Hippocampal formation (tissue), 2 donors: ENCODE data around the gene FN3KRP.

Source experiments
- DNase-seq, 2 donors: peaks; one replicate each; lab custom pipeline; 2025; lab: John Stamatoyannopoulos, UW

Gene FN3KRP

GRCh38 chr17:82687375-82687861 is 29.1 kb upstream of the FN3KRP start:
- DNase-seq: peak; percentile 55 to 74

DNA sequence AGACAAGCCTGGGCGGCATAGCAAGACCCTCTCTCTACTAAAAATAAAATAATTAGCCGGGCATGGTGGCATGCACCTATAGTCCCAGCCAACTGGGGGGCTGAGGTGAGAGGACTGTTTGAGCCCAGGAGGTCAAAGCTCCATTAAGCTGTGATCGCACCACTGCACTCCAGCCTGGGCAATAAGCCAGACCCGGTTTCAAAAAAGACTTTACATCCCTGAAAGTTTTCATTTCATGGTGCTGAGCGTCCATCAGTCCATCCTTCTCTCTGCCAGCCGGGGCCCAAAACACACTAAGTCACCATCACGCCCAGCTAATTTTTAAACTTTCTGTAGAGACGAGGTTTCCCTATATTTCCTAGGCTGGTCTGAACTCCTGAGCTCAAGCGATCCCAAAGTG is 28.6 kb upstream of the FN3KRP start:
- no peak for DNase-seq

DNA sequence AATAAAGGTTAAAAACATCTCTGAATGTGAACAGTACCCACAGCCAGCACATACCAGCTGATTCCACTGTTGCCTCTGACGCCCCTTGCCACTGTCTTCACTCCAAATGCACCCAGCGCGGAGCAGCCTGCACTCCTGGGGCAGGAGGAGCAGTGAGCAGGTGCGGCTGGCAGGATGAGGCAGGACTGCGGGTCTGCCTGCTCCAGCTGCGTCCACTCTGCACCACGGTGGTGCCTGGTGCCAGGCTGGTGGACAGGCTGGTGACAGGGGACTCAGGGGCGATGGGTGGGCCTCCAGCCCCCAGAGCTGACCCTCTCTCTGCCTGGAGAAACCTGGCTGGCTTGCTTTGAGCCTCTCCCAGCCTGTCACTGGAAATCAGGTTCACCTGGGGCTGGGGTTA is 27.4 kb upstream of the FN3KRP start:
- DNase-seq: no peak

DNA sequence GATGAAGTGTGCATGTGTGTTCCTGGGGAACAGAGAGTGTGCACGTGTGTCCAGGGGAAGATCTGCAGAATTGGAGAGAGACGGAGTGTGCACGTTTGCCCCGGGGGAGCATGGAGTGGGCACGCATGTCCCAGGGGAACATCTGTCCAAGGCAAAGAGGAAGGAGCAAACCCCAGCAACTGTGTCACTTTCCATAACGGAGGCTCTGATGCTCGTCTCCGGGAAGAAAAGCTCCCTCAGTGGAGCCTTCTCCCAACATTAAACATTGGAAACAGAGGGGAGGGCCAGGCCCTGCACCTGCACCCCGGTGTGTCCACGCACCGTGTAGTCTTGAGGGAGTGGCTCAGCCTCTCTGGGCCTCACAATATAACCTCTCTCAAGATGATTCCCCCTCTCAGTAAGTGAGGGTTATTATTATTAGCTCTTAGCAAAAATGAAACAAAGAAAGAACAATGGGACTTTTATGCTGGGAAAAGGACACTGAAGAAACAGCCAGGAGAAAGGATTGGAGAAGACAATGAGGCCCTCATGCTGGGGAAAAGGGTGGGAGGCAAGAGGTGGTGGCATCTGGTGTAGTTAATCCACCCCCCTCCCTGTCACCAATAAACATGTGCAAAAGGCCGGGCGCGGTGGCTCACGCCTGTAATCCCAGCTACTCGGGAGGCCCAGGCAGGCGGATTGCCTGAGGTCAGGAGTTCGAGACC is 25.6 kb upstream of the FN3KRP start:
- peak; percentile 46 to 91 for DNase-seq

DNA sequence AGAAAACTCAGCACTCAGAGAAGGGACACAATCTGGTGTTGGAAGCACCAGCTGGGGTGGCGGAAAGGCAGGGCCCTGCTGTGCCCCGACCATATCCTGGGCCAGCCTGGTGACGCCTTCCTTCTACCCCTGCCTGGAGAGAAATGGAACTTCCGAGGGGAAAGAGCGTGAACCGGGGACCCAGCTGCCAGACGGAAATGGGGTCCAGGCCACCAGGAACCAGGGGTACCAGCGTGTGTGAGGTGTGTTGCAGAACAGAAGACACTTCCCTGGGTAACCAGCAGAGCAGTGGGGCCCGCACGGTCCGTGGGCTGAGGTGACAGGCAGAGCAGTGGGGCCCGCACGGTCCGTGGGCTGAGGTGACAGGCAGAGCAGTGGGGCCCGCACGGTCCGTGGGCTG is 24.8 kb upstream of the FN3KRP start:
- no peak for DNase-seq

- DNase-seq: no peak
These were observed 24.2 kb upstream of the FN3KRP start for GRCh38 chr17:82692268-82692667.

- DNase-seq: no peak
These were observed 23.2 kb upstream of the FN3KRP start for GRCh38 chr17:82693168-82693867.

DNA sequence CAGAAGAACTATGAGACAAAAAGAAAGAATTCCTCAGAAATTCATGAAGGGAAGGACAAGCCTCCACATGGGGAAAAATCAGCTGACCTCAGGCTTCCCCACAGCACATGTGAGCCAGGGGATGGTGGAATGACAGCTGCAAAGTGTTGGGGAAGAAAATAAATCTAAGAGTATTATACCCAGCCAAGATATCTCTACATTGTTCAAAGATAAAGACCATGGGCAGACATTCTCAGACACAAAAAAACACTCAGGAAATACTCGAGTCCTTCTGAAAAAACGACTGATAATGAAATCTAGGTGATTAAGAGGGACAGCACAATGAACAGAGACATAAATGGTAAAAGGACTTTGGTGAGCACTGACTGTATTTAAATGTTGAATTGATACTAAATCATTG is 21.9 kb upstream of the FN3KRP start:
- DNase-seq: no peak

DNA sequence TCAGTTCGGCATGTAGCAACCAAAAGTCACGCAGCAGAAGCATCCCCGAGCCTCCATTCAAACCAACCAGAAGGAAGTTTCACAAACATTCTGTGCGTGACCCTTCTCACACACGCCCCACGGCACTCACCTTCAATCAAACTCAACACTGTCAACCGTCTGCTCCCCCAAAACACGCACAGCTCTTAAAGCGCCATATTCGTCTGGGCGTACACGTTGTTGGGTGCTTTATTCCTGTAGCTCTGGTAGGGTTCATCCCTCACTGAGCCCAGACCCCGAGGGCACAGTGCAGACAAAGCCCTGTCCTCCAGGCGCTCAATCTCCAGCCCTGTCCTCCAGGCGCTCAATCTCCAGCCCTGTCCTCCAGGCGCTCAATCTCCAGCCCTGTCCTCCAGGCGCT is 20.2 kb upstream of the FN3KRP start:
- DNase-seq: no peak

- DNase-seq: no peak
These were observed 19.3 kb upstream of the FN3KRP start for GRCh38 chr17:82696916-82697807.

DNA sequence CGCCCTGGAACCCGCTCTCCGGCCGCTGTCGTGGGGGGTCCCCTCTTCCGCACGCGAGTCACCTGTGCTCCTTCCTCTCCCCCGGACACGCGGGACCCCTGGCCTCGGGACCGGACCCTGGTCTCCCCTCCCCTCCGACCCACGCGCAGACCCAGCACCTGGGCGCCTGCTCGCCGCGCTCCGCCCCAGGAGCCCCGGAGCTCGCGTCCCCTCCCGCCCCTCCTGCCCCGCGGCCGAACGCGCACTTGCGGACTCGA is 18.8 kb upstream of the FN3KRP start:
- DNase-seq: no peak

GRCh38 chr17:82698065-82698973 is 18.2 kb upstream of the FN3KRP start, which contains the start of gene RAB40B:
TSS of gene RAB40B (minus strand) at chr17:82698698. CDS start at chr17:82698596, 102 bp downstream.
- DNase-seq: peak; percentile 99 to 100

- DNase-seq: no peak
These were observed 17.5 kb upstream of the FN3KRP start for GRCh38 chr17:82698974-82699442.

- DNase-seq: no peak
These were observed 17.0 kb upstream of the FN3KRP start for GRCh38 chr17:82699551-82699950.

DNA sequence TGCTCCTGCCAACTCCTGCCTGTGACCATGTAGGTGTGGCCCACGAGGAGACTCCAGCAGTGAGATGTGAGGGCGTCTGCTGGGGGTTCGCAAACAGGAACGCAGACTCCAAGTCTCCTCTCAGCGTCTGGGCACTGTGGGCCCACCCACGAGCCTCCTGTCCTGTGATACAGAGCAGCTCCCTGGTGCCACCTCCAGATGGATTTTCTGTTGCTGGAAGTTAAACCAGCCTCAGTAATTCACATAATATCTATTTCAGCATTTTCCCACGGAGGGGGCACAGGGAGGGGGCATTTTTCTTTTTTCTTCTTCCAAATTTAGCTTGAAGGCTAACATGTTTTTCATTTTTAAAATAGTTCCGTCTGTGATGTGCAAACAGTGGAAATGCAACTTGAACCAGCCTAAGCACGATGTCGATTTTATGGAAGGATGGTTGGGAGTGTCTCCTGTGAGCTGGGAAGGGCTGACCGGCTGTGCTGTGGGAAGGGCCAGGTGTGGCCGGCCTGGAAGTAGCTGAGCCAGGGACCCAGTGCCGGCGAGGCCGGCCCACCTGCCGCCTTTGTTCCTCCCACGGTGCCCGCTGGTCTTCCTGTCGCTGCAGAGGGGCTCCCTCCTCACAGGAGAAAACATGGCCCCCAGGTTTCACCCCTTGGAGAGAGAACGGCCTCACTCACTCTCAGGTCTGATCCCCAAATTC is 14.1 kb upstream of the FN3KRP start:
- DNase-seq: peak in 1 of 2 donors; percentile 33

- no peak for DNase-seq
These were observed 13.3 kb upstream of the FN3KRP start for GRCh38 chr17:82703036-82703745.

- no peak for DNase-seq
These were observed 12.3 kb upstream of the FN3KRP start for GRCh38 chr17:82703935-82704865.

DNA sequence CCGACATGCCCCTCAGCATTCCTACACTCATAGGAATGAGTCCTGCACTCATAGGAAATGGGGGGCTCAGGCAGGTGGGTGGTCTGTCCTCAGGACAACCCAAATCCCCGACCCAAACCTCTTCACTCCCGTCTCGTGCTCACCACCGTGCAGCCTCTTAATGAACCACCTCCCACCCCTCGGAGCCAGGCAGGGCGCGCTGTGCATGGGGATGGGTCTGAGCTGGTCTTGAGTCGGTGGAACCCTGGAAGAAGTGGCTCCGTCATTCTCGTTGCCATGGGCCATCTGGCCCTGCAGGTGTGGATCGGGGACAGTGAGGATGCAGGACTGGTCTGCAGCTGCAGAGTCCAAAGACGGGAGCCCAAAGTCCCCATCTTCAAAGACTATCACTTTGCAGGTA is 11.6 kb upstream of the FN3KRP start:
- DNase-seq: no peak

- no peak for DNase-seq
These were observed 10.8 kb upstream of the FN3KRP start for GRCh38 chr17:82705756-82706155.
